Neural cell (in vitro differentiated cells): Measurements from ENCODE around the gene GRAP2.

Experiments
- CTCF ChIP-seq: fragments of 450-650 bp; IDR thresholded peaks from 2 replicates; pipeline ENCODE4 v1.5.1; 2014; ENCODE audit warnings: antibody characterized with exemption, mild to moderate bottlenecking, moderate library complexity; ENCODE audit not compliant: poor library complexity, severe bottlenecking
- EP300 ChIP-seq: fragments of 450-650 bp; conservative IDR thresholded peaks from 2 replicates; pipeline ENCODE4 v1.6.1; 2014; ENCODE audit warnings: antibody characterized with exemption, mild to moderate bottlenecking, moderate library complexity; ENCODE audit not compliant: poor library complexity, severe bottlenecking
- POLR2AphosphoS5 ChIP-seq: IDR thresholded peaks from 2 replicates; pipeline ENCODE4 v1.6.1; 2012
- RAD21 ChIP-seq: fragments of 450-650 bp; conservative IDR thresholded peaks from 2 replicates; pipeline ENCODE4 v1.6.1; 2014; ENCODE audit warnings: antibody characterized with exemption, mild to moderate bottlenecking, moderate library complexity

- TF ChIP-seq CTCF (no peak), POLR2AphosphoS5 (no peak), RAD21 (no peak), EP300 (no peak)
These were observed 73.2 kb downstream of the GRAP2 start for GRCh38 chr22:39974065-39974464.
